Pancreas (tissue), 10 donors: Measurements from ENCODE around the gene MSMP. TPM values are rescaled to one million over a fixed set of nuclear protein-coding genes. Genes with fewer than 3 reads are reported as not detected.
A peak's percentile ranks its signal among the peaks of the same experiment; 100 is the strongest.

ENCODE experiments used
- ATAC-seq, 4 donors: fragments of 200-7000 bp; cut with Tn5 transposase; one replicate each; pipeline versions ENCODE4 v1.8.0 to v1.9.1; 2020; ENCODE audit warnings: mild to moderate bottlenecking in 4 of 4, moderate library complexity in 4 of 4
- DNase-seq, 6 donors: peaks; one replicate each; pipeline ENCODE4 v3.0.0-alpha.2; 2020
- FAIRE-seq: peaks from 2 replicates; lab custom pipeline; 2012; peaks lifted over from hg19 to GRCh38; lab: Jason Lieb, UNC
- H3K27ac ChIP-seq, 4 donors: fragments of 200-600 bp; sonication (generic); 1 replicate in 3 of 4; 2 replicates in 1 of 4; pipeline versions ENCODE4 v1.5.0 to v1.8.0; 2020
- H3K27me3 ChIP-seq, 4 donors: fragments of 200-600 bp; one replicate each; pipeline ENCODE4 v1.8.0; 2021
- H3K36me3 ChIP-seq, 3 donors: fragments of 200-600 bp; sonication (generic) in 1 of 3; one replicate each; pipeline versions ENCODE4 v1.5.0 to v1.8.0; 2020 to 2021
- H3K4me1 ChIP-seq, 3 donors: fragments of 200-600 bp; one replicate each; pipeline ENCODE4 v1.8.0; 2021
- H3K4me3 ChIP-seq, 4 donors: fragments of 200-600 bp; sonication (generic) in 2 of 4; one replicate each; pipeline versions ENCODE4 v1.5.0 to v1.8.0; 2020 to 2021
- H3K9me3 ChIP-seq, 4 donors: fragments of 200-600 bp; one replicate each; pipeline ENCODE4 v1.8.0; 2021
- WGBS, 2 donors: extraction: QIAGEN DNeasy Blood & Tissue Kit; methylation state at CpG; one replicate each; pipeline ENCODE4 v1.1.7; 2013; 5-methylcytosine and 5-hydroxymethylcytosine counted together
- intact Hi-C, 3 donors: fragments of 100-400 bp; cut with DNase I; formaldehyde crosslinking; loops; one replicate each; pipeline versions ENCODE4 v1.11.1 to v1.14.2; 2022
- polyA plus RNA-seq, 2 donors: library from polyadenylated mRNA; stranded (reverse); fragments of 200-250 nt; gene quantifications; one replicate each; pipeline ENCODE4 v1.2.3, GENCODE V29; 2013
- total RNA-seq, 6 donors: library from RNA; stranded (reverse); fragmentation: NEBNext Ultra II Directional in 4 of 6; extraction: Animal tissue kit (Norgen Biotek cat#: 25700) in 4 of 6; gene quantifications; one replicate each; pipeline versions ENCODE4 v1.2.1 to v1.2.4, GENCODE V29; 2021 to 2023
- TF ChIP-seq, protein P1 (sequence below), 4 donors: fragments of 200-600 bp; sonication (generic) in 3 of 4; IDR thresholded peaks; one replicate each; pipeline versions ENCODE4 v1.5.0 to v1.8.0; 2021; ENCODE audit warnings: antibody characterized with exemption in 4 of 4
- donor health status: healthy with polysubstance abuse.
- donor health status: DM: no; HTN: no; CAD: no; lungs with moderate emphysema.
- donor health status: DM: no; HTN: no; CAD: no.
- donor health status: control.
- donor health status: control.
- donor health status: Bipolar disorder and iron deficiency.
- donor health status: DM: yes; HTN: yes; CAD: no.
- donor health status: DM: no; HTN: no; CAD: no.
- donor health status: DM: no; HTN: no; CAD: no.
- donor health status: DM: yes; HTN: yes; CAD: no.

The MSMP gene
- total and polyA plus RNA-seq, 8 donors: 0.49 to 2.3 (median 0.67) TPM; not detected in 5

DNA sequence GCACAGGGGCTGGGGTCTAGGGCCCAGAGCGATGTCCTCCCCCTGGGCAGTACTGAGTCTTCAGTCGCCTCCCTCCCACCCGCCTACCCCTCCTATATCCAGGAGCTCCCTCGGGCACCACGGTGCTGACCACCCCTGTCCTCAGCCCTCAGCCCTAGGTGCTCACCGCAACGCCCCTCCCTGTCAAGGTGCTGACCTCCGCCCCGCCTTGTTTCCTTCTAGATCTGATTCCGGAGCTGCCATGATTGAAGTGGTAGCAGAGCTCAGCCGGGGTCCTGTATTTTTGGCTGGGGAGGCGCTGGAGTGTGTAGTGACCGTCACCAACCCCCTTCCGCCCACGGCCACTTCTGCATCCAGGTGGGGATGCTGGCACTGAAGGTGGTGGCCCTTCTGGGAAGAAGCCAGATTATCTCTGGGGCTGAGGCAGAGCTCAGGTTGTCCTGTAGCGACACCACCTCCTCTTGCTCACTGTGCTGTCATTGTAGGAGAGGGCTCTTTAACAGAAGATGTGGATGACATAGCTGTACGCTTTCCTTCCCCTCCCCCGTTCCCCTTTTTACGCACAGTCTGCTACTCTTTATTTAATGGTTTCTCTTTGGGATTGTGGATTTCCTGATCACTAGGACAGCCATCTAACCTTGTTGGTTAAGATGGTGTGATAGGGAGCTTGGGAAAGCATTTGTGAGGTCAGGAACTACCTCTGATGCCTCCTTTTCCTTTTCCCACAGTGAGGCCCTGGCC lies 4.4 kb downstream of the MSMP start:
- peak; percentile 49 to 84 (median 62) for DNase-seq
- Histone ChIP-seq H3K4me1 (peaks cover 8 to 20% (median 15%) of the 10 kb centered on the region in 3 donors), H3K36me3 (peaks cover 3 to 29% (median 10%) of the 10 kb centered on the region in 3 donors), H3K9me3 (no peaks in the 10 kb centered on the region), H3K4me3 (peak overlapping the region; percentile 68 to 89 (median 77)), H3K27me3 (no peaks in the 10 kb centered on the region), H3K27ac (peak overlapping the region; percentile 75 to 78 (median 78))
- FAIRE-seq: no peak
- 1 to 2% methylated on average over 19 of the region's 19 CpGs for WGBS, 2 donors
- peak; percentile 51 to 65 (median 62) for ATAC-seq
- TF ChIP-seq, protein P1, sequence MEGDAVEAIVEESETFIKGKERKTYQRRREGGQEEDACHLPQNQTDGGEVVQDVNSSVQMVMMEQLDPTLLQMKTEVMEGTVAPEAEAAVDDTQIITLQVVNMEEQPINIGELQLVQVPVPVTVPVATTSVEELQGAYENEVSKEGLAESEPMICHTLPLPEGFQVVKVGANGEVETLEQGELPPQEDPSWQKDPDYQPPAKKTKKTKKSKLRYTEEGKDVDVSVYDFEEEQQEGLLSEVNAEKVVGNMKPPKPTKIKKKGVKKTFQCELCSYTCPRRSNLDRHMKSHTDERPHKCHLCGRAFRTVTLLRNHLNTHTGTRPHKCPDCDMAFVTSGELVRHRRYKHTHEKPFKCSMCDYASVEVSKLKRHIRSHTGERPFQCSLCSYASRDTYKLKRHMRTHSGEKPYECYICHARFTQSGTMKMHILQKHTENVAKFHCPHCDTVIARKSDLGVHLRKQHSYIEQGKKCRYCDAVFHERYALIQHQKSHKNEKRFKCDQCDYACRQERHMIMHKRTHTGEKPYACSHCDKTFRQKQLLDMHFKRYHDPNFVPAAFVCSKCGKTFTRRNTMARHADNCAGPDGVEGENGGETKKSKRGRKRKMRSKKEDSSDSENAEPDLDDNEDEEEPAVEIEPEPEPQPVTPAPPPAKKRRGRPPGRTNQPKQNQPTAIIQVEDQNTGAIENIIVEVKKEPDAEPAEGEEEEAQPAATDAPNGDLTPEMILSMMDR (IDR thresholded peaks at IDR 0.05): no peak
- intact Hi-C loops: loop anchor here in 1 of 3 donors (10.0 kb wide), 1 partner anchor 65 kb away; the partner anchor contains the start of genes HINT2 and SPAG8

DNA sequence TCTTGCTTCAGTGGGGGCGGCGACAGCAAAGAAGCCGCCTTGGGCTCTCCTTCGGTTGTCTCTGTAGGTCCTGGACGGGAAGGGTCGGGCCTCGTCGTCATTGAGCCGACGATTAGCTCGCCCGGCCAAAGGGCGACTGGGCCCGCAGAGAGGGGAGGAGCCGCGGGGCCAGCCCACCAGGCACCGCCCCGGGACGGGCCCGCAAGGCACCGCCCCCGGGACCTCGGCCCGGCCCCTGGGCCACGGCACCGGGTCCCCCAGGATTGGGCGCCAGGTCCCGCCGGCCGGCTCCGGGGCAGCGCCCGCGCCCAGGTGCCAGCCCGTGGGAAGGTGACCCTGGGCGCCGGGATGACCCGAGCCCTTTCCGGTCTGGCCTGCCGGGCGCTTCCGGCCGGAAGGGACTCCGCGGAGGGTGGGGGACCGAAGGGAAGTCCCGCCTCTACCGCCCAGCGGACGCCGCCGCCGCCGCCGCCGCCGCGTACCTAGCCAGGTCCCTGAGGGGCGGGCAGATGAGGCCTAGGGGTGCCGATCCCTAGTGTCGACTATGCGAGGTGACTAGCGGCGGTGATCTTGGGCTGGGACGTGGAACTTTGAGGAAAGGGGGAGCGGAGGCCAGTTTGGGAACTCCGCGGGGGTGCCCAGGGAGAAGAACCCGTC lies 5.1 kb downstream of the MSMP start, which contains the start of the genes GBA2 and RGP1:
Gene GBA2 (minus strand): TSS at position 371 of the 657 bp plus-strand sequence. CDS start 524 bp downstream, outside the sequence.
Gene RGP1 (plus strand): TSS at position 430 of the 657 bp plus-strand sequence. CDS start 469 bp downstream, outside the sequence.
- Histone ChIP-seq H3K27me3 (no peaks in the 10 kb centered on the region), H3K4me1 (peaks cover 8 to 20% (median 15%) of the 10 kb centered on the region in 3 donors), H3K9me3 (no peaks in the 10 kb centered on the region), H3K36me3 (peaks cover 3 to 35% (median 10%) of the 10 kb centered on the region in 3 donors), H3K4me3 (peak within 1 kb of the TSS; percentile 68 to 89 (median 77)), H3K27ac (peak within 1 kb of the TSS; percentile 75 to 78 (median 78))
- no peak for FAIRE-seq
- WGBS, 2 donors: 0% methylated on average over 48 to 69 of the region's 69 CpGs
- intact Hi-C loops: no loop called here
- peak; percentile 81 to 95 (median 88) for DNase-seq
- TF ChIP-seq, protein P1 (IDR thresholded peaks at IDR 0.05): no peak
- ATAC-seq: peak; percentile 92 to 96 (median 94)

GRCh38 chr9:35748242-35748857 lies 5.7 kb downstream of the MSMP start:
- TF ChIP-seq, protein P1 (IDR thresholded peaks at IDR 0.05): no peak
- ATAC-seq (peak in 1 of 4 donors; percentile 2), FAIRE-seq (no peak), DNase-seq (peak in 1 of 6 donors; percentile 62)
- Histone ChIP-seq H3K4me1 (peaks cover 8 to 20% (median 15%) of the 10 kb centered on the region in 3 donors), H3K4me3 (peak overlapping the region; percentile 68 to 89 (median 77)), H3K36me3 (peaks cover 3 to 35% (median 8%) of the 10 kb centered on the region in 3 donors), H3K27me3 (no peaks in the 10 kb centered on the region), H3K27ac (peak overlapping the region; percentile 75 to 78 (median 78)), H3K9me3 (no peaks in the 10 kb centered on the region)
- intact Hi-C loops: no loop called here
- WGBS, 2 donors: 0 to 1% methylated on average over 24 of the region's 24 CpGs

- FAIRE-seq: no peak
- Histone ChIP-seq H3K27ac (peak overlapping the region in 1 of 4 donors; percentile 29), H3K9me3 (no peaks in the 10 kb centered on the region), H3K27me3 (no peaks in the 10 kb centered on the region), H3K4me3 (peak overlapping the region in 2 of 4 donors; percentile 68 to 89), H3K36me3 (peaks cover 0 to 35% (median 10%) of the 10 kb centered on the region in 3 donors), H3K4me1 (peaks cover 8 to 20% (median 15%) of the 10 kb centered on the region in 3 donors)
- intact Hi-C loops: no loop called here
- no peak for DNase-seq
- ATAC-seq: no peak
- 4 to 15% methylated on average over 3 of the region's 3 CpGs for WGBS, 2 donors
- TF ChIP-seq, protein P1 (IDR thresholded peaks at IDR 0.05): no peak
These were observed 7.5 kb downstream of the MSMP start for GRCh38 chr9:35746583-35746982.
